HG03175 (cell line): ENCODE measurements around the gene PNPO.
"Not testable (repeated sequence)": the region's sequence is repeated elsewhere in the genome, so short reads cannot be mapped to it uniquely, and the experiment has no call there.

ENCODE experiments used
- ATAC-seq: cut with Tn5 transposase; IDR thresholded peaks from one replicate; pipeline ENCODE4 v1.9.1; 2021; ENCODE audit warnings: mild to moderate bottlenecking, moderate library complexity; ENCODE audit not compliant: unreplicated experiment

PNPO gene

DNA sequence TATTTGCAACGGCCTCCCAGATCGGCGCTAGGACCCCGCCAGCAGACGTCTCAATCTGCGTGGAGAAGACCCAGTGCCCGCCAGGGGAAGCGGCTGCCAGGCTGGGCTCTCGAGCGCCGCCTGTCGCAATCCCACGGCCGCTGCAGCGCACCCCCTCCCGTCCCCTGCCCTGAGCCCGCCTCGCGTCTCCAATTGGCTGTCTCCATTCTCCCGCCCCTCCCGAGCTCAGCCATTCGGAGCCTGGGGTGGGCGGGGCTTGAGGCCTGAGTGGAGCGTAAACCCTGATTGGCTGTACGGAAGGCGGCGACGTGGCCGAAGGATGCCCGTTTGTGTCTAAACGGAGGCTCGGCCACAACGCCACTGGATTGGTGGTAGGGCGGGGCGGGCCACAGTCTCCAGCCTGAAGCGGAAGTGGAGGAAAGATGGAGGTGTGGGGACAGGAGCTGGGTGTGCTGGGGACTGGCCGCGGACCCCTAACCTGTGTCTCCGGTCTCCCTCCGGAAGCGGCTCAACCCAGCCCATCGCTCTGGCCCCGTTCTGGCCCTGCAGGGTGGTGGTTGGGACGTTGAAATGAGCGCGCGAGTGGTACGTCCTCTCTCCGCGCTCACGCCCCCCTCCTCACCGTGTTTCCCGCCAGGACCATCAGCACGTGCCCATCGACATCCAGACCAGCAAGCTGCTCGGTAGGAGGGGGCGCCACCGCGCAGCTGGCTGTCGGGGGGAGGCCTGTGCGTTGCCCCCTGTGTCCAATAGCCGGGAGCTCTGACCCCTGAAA, 29.5 kb downstream of the PNPO start, which contains the start of gene CDK5RAP3:
CDK5RAP3 (plus strand) TSS at position 389 of the 775 bp plus-strand sequence; CDS start at position 423, 34 bp downstream.
- peak; percentile 95 for ATAC-seq

DNA sequence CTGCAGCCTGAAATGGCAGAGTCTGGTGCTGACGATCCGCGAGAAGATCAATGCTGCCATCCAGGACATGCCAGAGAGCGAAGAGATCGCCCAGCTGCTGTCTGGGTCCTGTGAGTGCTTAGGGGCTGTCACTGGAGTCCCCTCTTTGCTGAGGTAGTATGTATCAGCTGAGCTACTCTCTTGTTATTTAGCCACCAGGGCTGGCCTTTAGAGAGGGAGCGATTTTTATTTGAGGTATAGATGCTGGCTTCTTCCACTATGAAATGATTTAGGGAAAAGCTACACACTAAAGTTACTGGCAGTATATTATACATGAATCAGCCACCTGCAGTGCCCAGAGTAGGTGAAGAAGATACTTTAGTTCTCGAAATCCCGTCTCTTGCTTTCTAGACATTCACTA, 32.2 kb downstream of the PNPO start:
- no peak for ATAC-seq

DNA sequence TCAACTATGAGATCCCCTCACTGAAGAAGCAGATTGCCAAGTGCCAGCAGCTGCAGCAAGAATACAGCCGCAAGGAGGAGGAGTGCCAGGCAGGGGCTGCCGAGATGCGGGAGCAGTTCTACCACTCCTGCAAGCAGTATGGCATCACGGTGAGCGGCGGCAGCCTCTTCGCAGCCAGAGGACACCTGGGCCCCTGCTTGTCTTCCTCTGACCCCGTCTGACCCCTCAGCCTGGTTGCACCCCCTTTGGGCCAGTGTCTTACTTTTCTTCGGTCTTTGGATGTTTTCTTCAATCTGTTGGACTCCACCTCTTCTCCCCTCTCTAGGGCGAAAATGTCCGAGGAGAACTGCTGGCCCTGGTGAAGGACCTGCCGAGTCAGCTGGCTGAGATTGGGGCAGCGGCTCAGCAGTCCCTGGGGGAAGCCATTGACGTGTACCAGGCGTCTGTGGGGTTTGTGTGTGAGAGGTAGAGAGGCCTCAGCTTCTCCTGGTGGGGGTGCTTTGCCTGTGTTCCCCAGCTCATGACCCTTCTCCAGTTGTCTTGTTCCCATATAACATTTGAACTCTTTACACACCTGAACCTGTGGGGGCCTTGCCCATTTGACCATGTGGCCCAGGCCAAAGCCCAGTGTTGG, 33.9 kb downstream of the PNPO start:
- ATAC-seq: no peak

DNA sequence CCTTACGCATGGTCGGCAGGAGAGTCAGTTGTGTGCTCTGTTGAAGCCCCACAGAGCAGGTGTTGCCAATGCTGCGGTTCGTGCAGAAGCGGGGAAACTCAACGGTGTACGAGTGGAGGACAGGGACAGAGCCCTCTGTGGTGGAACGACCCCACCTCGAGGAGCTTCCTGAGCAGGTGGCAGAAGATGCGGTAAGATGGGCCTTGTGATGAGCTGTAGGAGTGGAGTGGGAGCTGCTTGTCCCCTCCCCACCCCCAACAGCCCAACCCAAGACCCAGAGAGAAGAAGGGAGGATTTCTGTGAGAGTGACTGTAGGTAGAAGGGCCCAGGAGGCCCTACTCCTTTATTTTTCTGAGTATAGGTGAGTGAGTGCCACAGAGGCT, 34.4 kb downstream of the PNPO start:
- ATAC-seq: no peak

DNA sequence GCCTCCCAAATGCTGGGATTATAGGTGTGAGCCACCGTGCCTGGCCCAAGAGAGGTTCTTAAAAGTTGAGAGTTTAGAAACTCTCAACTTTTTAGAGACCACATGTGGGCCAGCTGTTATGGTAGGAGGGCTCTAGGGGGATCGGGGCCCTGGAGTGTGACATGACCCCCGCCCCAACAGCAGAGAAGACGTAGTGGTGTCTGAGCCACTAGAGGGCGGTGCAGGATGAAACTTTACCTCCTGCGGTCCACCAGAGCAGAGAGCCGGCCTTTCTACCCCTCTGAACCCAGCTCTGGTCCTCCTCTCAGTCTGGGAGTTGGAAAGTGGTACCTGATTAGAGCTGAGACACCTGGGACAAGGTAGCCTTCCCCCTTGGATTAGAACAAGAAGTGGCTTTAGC, 37.0 kb downstream of the PNPO start:
- ATAC-seq: no peak

DNA sequence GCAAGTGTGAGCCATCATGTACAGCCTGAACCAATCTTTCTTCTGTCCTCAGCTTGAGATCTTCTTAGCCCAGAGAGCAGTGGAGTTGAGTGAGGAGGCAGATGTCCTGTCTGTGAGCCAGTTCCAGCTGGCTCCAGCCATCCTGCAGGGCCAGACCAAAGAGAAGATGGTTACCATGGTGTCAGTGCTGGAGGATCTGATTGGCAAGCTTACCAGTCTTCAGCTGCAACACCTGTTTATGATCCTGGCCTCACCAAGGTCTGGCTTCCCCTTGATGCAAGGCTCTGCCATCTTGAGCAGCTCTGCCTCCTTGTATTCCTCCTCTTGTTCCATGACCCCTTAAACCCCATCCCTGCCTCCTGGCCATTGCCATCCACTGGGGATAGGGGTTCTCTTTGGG, 39.2 kb downstream of the PNPO start:
- no peak for ATAC-seq

DNA sequence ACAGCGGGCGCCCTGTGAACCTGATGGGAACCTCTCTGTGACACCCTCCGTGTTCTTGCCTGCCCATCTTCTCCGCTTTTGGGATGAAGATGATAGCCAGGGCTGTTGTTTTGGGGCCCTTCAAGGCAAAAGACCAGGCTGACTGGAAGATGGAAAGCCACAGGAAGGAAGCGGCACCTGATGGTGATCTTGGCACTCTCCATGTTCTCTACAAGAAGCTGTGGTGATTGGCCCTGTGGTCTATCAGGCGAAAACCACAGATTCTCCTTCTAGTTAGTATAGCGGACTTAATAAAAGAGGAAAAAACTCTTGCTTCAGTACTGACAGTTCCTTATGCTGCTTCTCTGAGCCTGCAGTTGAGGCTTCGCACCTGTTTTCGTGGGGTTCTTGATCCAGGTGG, 40.1 kb downstream of the PNPO start:
- no peak for ATAC-seq

DNA sequence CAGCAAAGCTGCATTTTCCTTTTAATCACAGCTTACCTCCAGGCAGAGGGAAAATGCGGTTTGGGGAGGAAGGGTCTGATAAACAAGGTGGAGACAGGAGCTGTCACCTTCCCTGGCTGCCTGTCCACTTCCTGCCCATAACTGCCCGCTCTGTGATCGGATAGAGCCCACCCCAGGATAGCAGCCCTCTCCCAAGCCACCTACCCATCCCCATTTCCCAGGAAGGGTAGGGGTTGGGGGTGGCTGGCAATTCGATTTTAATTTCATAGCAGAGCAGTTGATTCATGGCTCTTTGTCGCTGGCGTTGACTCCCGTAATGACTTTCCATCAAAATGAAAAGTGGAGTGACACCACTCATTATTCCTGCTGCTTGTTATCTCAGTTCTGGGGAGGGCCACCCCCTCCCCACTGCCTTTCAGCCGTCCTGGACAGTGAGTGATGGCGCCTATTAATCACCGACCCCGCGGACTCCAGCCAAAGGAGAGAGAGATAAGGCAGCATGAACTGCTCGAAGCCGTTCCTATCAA, 40.8 kb downstream of the PNPO start:
- ATAC-seq: no peak

DNA sequence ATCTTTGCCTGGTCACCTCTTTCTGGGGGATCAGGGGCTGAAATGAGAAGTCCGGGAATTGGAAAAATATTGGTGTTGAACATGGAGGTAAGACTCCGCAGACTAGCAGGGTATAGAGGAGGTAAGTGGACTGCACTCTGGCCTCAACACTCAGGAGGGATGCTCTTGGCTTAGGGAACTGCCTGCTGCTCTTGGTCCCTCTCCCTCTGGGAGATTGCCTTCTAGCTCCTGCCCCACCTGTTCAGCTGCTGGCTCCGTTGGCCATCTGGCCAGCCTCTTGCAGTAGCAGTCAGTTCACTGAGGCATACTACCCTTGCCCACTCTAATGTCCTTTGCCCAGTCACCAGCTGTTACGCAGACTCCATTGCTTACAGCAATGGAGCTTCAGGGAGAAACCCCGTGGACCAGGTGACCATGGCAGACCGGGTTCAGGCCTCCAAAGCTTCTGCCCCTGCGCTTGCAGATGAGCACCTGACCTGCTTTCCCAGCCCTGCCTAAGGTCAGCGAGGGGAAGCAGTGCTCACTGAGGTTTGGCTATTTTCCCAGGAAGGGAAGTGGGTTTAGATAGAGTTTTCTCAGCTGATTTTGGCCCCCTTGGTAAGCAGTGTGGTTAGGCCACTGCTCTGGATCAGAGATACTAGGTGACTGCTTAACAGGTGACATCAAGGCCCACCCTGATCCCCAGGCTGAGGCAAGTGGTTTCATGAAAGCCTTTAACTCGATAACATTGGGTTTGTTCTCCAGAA, 41.4 kb downstream of the PNPO start:
- no peak for ATAC-seq

DNA sequence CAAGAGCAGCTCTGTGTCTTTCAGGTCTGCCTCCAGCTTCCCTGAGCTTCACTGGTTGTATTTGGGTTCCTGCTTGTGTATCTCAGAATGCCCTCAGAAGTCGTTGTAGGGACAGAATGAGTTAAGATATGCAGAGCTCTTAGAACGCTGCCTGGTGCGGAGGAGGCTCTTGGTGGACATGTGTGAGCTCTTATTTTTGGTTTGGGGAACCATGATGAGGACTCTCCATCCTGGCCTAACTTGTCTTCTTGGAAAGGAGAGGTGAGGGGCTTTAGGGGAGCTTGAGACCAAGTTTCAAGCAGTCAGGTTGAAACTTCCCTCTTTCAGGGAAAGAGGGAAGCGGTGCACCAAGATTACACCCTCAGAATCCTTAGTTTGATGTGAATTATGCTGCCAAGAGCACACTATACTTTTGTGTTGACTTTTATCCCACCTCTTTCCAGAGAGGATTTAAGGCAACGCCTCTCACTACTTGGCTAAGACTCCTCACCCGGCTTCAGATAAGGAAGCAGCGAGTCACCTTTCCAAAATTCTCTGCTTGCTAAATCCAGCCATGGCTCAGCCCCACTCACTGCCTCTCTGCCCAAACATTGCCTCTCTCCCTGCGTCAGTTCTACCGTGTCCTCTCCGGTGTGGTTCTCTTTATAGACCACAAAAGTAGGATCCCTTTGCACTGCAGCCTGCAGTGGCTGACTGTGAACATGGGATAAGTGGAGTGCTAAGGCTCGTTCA, 42.3 kb downstream of the PNPO start:
- ATAC-seq: no peak

DNA sequence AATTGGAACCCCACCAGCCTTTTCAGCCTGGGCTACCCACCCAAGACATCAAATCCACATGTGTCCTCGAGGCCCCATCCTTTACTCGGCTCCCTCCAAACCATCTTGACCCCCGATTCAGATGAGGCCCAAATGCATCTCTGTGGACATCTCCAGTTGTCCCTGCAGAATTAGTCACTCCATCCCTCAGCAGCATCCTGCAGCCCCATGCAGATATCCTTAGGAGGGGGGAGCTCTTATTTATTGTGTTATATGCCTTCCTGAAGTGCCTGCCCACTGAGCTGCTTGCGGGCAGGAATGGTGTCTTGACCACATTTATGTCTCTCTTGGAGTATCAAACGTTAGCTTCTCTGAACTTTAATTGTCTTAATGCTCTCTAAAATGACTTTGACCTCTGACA, 45.1 kb downstream of the PNPO start:
- no peak for ATAC-seq

DNA sequence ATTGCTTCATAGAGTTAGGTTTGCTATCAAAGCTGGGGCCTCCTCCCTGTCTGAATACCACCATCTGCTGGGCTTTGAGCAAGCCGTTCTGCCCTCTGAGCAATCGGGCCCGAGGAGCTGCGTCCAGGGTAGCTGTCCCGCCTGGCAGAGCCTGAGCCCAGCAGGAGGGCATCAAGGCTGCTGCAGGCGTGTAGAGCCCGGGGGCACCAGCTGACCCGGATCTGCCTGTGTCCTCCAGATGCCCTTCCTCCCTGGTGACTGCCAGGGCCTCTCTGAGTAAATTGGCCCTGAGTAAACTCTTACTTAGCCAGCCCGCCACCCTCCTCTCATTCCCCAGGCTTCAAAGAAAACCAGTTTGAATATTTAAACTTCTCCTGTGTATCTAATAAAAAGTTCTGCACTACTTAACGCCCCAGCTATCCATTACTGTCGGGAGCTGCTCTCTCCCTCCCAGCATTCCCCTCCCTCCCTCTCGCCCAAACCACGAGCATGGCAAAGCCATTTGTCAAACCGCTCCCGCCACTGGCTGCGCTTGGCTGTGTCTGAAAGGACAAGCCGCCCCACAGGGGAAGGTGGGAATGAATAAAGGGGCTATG, 46.0 kb downstream of the PNPO start:
- ATAC-seq: no peak

DNA sequence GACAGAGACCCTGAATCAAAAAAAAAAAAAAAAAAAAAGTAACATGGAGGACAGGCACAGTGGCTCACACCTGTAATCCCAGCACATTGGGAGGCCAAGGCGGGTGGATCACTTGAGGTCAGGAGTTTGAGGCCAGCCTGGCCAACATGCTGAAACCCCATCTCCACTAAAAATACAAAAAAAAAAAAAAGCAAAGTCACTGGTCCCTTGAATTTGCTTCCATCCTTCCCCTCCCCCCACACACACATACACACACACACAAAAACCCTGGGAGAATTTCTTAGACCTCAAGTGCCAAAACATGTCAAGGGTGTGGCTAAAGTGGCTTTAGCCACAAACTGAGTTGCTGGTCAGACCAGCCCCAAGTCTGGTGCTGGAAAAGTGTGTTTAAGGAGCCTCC, 47.1 kb downstream of the PNPO start:
- ATAC-seq: not testable (repeated sequence)

DNA sequence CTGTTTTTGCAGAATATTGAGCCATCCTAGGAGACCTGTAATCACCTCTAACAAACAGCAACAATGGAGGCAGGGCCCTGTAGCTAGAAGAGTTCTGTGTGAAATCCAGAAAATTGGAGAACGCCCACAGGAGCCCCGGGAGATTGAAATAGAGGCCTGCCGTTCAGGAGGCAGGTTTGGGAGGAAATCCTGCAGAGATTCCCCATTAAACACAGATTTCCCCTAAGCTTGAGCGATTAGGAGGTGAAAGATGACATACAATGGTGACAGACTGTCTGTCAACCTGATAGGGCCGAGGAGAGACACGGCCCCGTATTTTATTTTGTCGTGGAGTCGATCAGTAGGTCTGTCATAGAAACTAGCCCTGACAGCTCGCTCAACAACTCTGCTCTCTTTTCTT, 47.8 kb downstream of the PNPO start:
- no peak for ATAC-seq

DNA sequence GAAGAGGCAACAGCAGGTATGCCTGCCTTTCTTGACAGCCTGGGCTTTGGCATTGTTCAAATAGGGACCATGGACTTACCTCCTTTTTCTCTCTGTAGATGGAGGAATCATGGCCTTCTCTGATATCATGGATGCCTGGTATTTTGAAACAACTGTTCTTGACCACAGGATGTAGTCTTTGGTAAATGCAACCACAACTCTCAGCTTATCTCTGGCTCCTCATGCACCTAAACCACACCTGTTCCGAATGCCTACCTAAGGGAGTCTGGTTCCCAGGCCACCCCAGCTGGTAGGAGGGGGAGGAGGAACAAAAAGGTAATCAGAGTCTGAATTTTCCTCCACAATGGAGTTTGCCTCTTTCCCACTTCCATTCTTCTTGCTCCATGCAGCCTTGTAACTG, 48.3 kb downstream of the PNPO start:
- no peak for ATAC-seq

DNA sequence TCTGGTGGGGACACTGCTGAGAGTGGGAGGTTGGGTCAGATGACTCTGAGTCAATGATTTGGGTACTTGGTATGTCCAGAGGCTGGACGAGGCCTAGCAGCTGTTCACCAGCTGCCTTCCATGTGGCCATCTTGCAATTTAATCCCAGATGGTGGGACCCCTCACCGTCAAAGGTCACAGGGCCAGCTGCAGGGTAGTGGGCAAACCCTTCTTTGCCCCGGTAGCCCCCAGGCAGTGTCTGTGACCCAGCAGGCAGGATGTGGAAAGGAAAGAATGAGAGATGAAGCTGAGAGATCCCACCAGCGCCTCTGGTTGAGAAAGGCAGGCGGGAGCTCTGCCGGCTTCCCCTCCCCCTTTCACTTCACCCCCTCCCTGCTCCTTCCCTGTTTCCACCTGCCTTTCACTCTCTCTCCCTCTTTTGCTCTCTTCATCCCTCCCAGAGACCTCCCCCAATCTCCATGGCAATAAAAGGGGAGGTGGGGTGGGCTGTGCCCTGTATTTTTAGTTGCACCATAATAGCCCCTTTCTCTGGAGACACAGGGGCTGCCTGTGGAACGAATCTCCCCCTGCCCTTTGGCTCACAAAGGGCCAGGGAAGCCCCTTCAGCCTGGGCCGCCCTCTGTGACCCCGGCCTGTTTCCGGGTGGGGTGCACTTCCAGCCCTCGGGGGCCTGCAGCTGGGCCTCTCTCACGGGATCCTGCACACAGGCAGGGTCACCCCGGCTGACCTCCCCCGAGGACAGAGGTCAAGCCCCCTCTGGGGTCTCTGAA, 49.8 kb downstream of the PNPO start:
- ATAC-seq: no peak

DNA sequence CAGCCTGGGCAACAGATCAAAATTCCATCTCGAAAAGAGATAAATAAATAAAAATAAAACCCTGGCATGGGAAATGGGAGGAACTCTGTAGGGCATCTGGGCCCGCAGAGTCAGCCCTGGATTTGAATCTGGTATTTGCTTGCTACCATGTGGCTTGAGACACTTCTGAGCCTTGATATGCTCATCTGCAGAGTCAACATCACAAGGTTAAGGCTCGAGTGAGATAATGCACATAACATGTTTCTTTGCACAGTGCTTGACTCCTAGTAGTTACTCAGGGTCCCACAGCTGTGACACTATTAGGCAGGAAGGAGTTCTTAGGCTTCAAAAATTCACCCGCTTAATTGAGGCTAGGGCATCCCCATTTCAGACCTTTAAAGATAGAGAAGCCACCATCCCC, 50.8 kb downstream of the PNPO start:
- ATAC-seq: no peak

DNA sequence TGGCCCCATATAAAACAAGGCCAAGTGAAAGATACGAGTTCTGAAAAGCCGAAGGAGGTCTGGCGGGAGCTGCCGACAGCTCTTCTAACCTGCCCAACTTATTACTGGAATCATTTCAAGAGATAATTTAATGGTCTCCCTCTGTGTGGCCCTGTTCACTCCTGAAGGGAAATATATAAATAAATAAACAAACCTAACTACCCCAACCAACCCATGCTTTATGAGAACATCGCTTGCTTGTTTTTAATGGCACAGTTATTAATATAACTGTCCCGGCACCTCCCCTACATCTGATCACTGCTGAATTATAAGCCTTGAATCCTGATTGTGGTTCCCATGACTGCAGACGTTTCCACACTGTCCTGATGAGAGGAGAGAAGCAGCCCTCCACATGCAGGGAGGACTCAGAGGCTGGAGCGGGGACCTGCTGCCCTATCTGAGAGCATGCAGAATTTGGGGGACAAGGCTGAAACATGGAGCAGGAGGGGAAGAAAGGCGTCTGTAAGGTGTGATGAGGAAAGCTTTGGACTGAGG, 51.7 kb downstream of the PNPO start:
- no peak for ATAC-seq

DNA sequence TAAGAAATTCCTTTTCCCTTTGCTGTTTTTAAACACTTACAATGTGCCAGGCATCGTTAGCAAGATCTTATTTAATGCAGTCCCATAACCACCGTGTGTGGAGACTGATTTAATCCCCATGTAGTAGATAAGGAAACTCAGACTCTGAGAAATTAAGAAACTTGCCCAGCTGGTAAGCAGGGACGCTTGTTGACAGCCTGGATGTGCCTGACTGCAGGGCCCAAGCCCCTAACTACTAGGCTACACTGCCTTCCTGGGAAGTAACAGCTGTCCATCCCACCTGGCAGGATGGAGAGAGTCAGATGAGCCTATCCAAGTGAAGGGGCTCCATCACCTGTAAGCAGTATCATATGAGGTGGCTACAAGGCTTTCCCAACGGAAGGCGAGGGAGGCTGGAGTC, 52.6 kb downstream of the PNPO start:
- ATAC-seq: no peak

DNA sequence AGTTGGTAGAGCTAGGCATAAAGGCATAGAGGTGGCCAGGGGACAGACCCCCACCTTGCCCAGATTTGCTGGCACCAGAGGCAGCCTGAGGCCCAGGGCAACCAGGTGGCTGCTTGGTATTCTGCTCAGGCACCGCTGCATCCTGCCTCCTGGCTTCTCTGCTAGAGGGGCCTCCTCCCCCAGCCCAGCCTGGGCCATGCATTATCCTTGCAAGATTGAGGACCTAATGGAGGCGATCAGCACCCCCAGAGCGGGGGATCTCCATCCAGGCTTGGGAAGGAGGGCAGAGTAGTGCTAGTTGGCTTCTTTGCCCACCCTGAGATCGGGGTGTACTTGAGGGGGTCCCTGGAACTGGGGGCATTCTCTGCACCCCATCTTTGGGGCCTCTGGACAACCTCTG, 53.4 kb downstream of the PNPO start:
- no peak for ATAC-seq
